GM18505 (cell line): Measurements from ENCODE around the gene COL6A2.
"Not testable (repeated sequence)": the region's sequence is repeated elsewhere in the genome, so short reads cannot be mapped to it uniquely, and the experiment has no call there.

Source experiments
- ATAC-seq: cut with Tn5 transposase; IDR thresholded peaks from one replicate; pipeline ENCODE4 v1.9.1; 2021; ENCODE audit not compliant: unreplicated experiment
- POLR2A ChIP-seq: IDR thresholded peaks from 4 replicates; pipeline ENCODE4 v1.6.1; 2011; ENCODE audit warnings: borderline replicate concordance; ENCODE audit not compliant: insufficient read depth, insufficient read length; ENCODE audit errors: extremely low read depth

Gene COL6A2

GRCh38 chr21:46141767-46142581 is 44.1 kb downstream of the COL6A2 start:
- ATAC-seq, result no peak
- TF ChIP-seq POLR2A, result no peak

DNA sequence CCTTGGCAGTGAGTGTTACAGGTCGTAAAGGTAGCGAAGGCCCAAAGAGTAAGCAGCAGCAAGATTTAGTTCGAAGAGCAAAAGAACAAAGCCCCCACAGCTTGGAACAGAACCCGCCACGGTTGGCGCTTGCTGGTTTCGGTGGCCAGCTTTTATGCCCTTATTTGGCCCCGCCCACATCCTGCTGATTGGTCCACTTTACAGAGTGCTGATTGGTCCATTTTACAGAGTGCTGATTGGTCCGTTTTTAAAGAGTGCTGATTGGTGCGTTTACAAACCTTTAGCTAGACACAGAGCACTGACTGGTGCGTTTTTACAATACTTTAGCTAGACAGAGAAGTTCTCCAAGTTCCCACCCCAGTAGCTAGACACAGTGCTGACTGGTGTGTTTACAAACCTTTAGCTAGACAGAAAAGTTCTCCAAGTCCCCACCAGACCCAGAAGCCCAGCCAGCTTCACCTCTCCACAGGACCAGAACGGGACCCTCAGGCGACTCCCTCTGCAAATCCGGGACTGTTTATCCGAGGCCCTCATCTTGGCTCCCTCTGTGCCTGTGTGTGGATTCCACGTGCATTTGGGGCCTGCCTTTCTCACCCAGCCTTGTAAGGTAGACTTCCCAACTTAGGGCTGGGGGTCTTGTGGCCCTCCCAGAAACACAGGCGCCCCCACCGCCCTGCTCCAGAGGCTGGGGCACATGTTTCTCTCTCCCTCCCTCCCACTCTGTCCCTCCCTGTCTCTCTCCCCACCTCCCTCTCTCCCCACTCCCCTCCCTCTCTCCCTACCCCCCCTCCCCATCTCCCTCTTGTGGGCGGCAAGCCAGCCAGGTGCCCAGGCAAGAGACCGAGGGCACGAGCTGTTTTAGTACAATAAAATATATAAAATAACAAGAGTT is 44.9 kb downstream of the COL6A2 start:
- no peak for ATAC-seq
- no peak for TF ChIP-seq POLR2A

- ATAC-seq, result no peak
- TF ChIP-seq POLR2A, result no peak
Measured at GRCh38 chr21:46144464-46145070, 46.7 kb downstream of the COL6A2 start.

DNA sequence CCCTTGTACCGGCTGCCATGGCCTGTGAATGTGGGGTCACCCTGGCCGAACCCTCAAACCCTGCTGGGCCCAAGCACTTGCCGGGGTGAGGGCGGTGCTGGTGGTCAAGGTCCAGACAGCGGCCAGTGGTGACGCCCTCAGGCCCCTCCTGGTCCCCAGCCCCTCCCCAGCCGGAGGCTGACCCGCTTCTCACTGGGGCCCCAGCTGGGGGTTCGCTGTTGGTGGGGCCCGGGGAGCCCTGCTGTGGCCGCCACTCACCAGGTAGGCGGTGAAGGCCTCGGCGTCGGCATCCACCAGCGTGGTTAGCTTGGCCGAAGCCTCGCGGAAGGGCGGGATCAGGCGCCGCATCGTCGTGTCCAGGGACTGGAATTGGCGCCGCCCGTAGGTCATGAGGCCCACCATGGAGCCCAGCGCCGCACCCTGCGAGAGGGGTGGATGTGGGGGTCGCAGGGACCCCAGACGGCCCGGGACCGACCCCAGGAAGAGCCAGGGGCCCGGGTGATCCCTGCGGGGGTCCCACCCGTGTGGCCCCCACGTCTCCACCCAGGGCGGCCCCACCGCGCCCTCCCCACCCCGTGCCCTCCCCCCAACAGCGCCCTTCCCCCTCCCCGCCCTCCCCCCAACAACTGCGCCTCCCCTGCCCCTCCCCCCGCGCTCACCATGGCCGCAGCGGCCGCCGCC is 47.4 kb downstream of the COL6A2 start:
- no peak for ATAC-seq
- TF ChIP-seq POLR2A, result no peak

GRCh38 chr21:46145840-46146691 is 48.2 kb downstream of the COL6A2 start:
- no peak for TF ChIP-seq POLR2A
- no peak for ATAC-seq

DNA sequence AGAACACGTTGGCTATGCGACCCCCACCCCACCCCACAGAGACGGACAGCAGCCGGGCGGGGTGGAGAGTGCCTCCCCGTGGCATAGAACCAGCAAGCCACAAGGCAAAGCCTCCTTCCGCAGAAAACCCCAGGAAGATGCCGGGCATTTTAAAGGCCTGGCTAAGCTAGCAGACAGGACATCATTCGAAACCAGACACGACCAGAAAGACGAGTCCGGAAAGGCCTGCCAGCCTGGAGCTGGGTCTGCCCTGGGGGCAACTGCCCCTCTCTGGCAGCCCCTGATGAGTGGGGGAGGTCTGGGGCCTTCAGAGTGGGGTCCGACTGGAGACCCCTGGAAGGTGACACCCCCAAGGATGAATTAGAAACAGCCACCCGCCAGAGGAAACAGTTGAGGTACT is 48.9 kb downstream of the COL6A2 start:
- TF ChIP-seq POLR2A, result no peak
- no peak for ATAC-seq

DNA sequence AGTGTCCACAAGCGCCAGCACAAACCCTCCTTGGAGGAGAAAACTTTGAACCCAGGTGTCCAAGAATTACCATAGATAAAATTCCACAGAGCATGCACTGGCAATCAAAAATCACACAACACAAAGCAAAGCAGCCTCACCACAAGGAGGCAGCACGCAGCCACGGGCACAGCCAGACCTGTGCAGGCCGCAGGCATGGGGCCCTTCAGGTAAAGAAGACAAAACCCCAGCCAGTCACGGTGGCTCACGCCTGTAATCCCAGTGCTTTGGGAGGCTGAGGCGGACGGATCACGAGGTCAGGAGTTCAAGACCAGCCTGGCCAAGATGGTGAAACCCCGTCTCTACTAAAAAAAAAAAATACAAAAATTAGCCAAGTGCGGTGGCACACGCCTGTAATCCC is 49.5 kb downstream of the COL6A2 start:
- not testable (repeated sequence) for ATAC-seq

DNA sequence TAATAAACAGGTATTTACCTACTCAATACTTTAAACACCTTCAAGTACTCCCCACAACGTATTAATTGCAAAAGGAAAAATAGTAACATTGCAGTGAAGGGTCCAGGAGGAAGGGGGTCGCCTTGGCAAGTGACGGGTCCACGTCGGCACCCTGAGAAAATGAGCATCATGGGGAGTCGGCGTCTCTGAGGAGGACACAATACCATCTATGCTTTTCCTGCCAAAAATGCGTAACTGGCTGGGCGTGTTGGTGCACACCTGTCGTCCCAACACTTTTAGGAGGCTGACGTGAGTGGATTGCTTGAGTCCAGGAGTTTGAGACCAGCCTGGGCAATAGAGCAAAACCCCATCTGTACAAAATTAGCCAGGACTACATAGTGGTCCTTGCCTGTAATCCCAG is 50.2 kb downstream of the COL6A2 start:
- TF ChIP-seq POLR2A, result no peak
- ATAC-seq, result no peak

GRCh38 chr21:46149205-46149901 is 51.4 kb downstream of the COL6A2 start:
- no peak for TF ChIP-seq POLR2A
- ATAC-seq, result no peak

GRCh38 chr21:46150073-46150472 is 52.2 kb downstream of the COL6A2 start:
- TF ChIP-seq POLR2A, result no peak

DNA sequence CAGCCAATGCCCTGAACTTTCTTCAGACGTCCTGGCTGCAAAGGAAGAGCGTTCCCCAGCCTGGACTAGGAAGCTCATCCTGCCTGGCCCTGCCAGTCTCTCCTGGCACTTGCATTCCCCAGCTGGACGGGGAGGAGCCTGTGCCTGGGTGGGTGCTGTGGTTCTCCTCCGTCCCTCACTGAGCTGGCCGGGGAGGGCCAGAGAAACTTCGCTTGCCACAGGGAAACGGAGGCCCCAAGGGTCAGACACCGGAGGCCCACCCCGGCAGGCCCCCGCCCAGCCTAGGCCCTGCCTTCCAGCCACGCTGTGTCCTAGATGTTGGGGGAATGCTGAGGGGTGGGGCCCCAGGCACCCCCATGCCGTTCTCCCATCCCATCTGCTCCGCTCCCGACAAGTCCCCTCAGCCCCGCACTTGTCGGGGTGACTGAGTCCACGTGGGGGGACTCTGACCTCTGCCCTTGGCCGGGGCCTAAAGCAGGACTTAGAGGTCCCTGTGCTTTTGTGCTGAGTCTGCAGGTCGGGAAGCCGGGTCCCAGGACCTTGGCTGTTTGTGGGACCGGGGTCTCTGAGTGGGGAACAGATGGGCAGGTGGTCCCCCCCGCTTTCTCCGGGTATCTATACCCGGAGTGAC is 52.7 kb downstream of the COL6A2 start:
- no peak for TF ChIP-seq POLR2A
- no peak for ATAC-seq

More at GRCh38 chr21:46150073-46150472, 52.2 kb downstream of the COL6A2 start:
- ATAC-seq, result no peak
